LNCaP clone FGC (cell line): Measurements from ENCODE around the gene IAH1.

Experiments
- DNase-seq: peaks from one replicate; pipeline ENCODE4 v3.0.0-alpha.2; 2011; ENCODE audit warnings: low read depth
- H3K4me3 ChIP-seq: 2 replicates; pipeline ENCODE4 v1.5.1; 2011; ENCODE audit warnings: mild to moderate bottlenecking, low read depth, low read length, control low read depth
- CTCF ChIP-seq: IDR thresholded peaks from 2 replicates; pipeline ENCODE4 v1.5.1; 2012; ENCODE audit warnings: mild to moderate bottlenecking; ENCODE audit not compliant: control insufficient read depth, insufficient read depth; ENCODE audit errors: extremely low read depth

The IAH1 gene

GRCh38 chr2:9462886-9463697 lies 11.3 kb upstream of the IAH1 start:
- no peak for DNase-seq
- H3K4me3 ChIP-seq = no peak overlapping the region
- TF ChIP-seq CTCF = no peak

DNA sequence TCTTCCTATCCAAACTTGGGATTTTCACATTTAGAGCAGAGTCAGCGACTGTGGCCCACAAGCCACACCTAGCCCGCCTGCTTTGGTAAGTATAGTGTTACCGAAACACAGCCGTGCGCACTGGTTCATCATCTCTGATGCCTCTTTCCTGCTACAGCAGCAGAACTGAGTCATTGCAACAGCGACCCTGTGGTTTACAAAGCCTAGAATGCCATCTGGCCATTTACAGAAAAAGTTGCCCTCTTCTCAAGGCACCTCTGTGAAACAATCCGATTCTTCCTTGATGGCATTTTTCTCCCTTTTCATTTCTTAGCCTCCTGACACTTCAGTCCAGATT lies 10.7 kb upstream of the IAH1 start:
- no peak for DNase-seq
- TF ChIP-seq CTCF = no peak
- H3K4me3 ChIP-seq = no peak overlapping the region

DNA sequence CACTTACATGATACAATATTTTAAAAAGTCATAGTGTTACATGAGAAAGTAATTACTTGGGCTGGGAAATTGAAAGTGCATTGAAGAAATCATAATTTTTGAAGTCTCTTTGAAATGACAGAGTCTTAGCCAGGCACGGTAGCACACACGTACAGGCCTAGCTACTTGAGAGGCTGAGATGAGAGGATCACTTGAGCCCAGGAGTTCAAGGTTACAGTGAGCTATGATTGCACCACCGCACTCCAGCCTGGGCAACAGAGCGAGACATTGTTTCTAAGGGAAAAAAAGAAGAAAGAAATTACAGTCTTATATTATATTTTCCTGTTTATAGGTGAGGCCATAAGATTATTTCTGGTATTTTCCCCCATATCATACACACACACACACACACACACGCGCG lies 9.2 kb upstream of the IAH1 start:
- TF ChIP-seq CTCF = no peak
- H3K4me3 ChIP-seq = no peak overlapping the region
- no peak for DNase-seq

DNA sequence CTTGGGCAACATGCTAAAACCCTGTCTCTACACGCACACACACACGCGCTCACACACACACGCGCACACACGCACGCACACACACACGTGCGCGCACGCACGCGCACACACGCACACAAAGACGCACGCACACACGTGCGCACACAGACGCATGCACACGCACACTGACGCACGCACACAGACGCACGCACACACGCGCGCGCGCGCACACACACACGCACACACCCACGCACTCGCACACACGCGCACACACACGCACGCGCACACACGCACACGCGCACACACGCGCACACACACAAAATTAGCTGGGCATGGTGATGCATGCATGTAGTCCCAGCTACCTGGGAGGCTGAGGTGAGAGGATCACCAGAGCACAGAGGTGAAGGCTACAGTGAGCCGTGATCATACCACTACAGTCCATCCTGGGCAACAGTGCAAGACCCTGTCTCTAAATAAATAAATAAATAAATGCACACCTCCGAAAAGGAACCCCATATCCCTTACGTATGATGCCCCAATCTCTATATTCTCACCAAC lies 8.1 kb upstream of the IAH1 start:
- H3K4me3 ChIP-seq = no peak overlapping the region
- no peak for DNase-seq
- no peak for TF ChIP-seq CTCF

GRCh38 chr2:9467687-9468086 lies 6.7 kb upstream of the IAH1 start:
- no peak overlapping the region for H3K4me3 ChIP-seq
- no peak for DNase-seq
- no peak for TF ChIP-seq CTCF

DNA sequence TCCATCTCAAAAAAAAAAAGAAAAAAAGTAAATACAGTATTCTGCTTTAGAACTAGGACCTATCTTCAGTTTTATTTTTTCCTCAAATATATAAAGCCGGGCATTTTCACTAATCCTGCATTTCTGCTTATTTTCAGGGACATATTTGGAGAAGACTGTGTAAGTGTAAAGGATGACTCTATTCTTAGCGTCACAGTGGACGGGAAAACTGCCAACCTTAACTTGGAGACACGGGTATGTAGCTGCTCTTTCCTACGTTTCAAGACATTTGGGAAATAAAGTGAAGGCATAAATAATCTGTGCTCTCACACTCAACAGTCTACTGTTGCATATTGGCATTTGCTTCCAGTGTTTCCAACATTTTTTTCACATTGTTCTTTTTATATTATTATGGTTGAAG lies 3.1 kb upstream of the IAH1 start:
- TF ChIP-seq CTCF = no peak
- DNase-seq = no peak
- H3K4me3 ChIP-seq = no peak overlapping the region

DNA sequence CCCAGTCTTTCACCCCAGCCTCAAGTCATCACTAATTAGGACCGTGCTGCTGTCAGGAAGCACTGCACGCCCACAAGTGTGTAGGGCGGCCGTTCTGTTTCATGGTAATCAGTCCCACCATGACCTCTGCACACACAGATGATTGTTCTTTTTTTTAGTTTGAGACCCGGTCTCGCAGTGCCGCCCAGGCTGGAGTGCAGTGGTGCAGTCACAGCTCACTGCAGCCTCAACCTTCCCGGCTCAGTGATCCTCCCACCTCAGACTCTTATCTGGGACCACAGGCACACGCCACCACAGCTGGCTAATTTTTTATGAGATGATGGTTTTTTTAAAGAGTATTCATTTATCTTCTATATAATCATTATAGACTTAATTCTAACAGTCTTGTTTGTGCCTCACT lies 1.8 kb upstream of the IAH1 start:
- no peak for TF ChIP-seq CTCF
- H3K4me3 ChIP-seq = no peak overlapping the region
- no peak for DNase-seq
